Measurements from ENCODE around the gene PVALB.

Gene PVALB

DNA sequence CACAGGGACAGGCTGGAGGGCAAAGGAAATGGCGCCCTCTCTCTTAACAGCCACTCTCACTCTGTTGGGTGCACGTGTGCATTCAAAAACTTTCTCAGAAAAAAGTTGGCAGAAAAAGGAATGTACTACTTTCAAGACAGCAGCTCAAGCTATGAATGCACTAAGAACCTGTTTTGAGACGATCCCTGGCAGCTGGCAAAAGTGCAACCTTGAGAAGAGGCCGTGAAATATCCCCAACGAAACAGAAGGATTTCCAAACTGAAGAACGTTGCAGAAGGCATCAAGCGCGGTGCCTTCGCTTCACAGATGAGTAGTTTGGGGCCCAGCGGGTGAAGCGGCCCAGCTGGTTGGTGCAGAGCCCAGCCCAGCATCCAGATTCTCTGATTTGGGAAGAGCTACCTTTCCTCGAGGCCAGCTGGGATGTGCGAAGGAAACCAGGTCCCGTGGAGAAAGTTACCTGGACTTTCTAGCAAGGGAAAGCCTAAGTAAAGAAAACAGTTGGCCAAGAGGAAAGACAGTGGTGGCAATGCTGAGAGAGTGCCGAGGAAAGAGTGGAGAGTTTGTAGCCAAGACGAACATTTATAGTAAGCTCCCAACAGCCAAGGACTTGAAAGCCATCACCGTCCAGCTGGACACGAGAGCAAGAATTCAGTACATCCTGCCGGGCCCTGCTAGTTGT, 57.2 kb downstream of the PVALB start:
- TF ChIP-seq TCF12 (IDR thresholded peaks at IDR 0.05; ENCODE audit: low read depth) (no peak), YY1 (IDR thresholded peaks at IDR 0.05; ENCODE audit: low read depth) (no peak), RAD21 (IDR thresholded peaks at IDR 0.05; ENCODE audit: low read depth) (no peak), ZBTB7A (IDR thresholded peaks at IDR 0.05; ENCODE audit: low read depth) (no peak), NFIC (IDR thresholded peaks at IDR 0.05) (no peak), EP300 (IDR thresholded peaks at IDR 0.05; ENCODE audit: borderline replicate concordance) (no peak), FOXM1 (IDR thresholded peaks at IDR 0.05; ENCODE audit: borderline replicate concordance, low read depth) (no peak), CREB1 (IDR thresholded peaks at IDR 0.05; ENCODE audit: low read depth) (no peak), TEAD4 (IDR thresholded peaks at IDR 0.05) (no peak)
- TF ChIP-seq, protein P1, sequence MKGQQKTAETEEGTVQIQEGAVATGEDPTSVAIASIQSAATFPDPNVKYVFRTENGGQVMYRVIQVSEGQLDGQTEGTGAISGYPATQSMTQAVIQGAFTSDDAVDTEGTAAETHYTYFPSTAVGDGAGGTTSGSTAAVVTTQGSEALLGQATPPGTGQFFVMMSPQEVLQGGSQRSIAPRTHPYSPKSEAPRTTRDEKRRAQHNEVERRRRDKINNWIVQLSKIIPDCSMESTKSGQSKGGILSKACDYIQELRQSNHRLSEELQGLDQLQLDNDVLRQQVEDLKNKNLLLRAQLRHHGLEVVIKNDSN (IDR thresholded peaks at IDR 0.05): no peak
- TF ChIP-seq, protein P2, sequence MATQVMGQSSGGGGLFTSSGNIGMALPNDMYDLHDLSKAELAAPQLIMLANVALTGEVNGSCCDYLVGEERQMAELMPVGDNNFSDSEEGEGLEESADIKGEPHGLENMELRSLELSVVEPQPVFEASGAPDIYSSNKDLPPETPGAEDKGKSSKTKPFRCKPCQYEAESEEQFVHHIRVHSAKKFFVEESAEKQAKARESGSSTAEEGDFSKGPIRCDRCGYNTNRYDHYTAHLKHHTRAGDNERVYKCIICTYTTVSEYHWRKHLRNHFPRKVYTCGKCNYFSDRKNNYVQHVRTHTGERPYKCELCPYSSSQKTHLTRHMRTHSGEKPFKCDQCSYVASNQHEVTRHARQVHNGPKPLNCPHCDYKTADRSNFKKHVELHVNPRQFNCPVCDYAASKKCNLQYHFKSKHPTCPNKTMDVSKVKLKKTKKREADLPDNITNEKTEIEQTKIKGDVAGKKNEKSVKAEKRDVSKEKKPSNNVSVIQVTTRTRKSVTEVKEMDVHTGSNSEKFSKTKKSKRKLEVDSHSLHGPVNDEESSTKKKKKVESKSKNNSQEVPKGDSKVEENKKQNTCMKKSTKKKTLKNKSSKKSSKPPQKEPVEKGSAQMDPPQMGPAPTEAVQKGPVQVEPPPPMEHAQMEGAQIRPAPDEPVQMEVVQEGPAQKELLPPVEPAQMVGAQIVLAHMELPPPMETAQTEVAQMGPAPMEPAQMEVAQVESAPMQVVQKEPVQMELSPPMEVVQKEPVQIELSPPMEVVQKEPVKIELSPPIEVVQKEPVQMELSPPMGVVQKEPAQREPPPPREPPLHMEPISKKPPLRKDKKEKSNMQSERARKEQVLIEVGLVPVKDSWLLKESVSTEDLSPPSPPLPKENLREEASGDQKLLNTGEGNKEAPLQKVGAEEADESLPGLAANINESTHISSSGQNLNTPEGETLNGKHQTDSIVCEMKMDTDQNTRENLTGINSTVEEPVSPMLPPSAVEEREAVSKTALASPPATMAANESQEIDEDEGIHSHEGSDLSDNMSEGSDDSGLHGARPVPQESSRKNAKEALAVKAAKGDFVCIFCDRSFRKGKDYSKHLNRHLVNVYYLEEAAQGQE (IDR thresholded peaks at IDR 0.05; ENCODE audit: low read depth): no peak
- TF ChIP-seq, protein P3, sequence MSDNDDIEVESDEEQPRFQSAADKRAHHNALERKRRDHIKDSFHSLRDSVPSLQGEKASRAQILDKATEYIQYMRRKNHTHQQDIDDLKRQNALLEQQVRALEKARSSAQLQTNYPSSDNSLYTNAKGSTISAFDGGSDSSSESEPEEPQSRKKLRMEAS (IDR thresholded peaks at IDR 0.05): no peak

DNA sequence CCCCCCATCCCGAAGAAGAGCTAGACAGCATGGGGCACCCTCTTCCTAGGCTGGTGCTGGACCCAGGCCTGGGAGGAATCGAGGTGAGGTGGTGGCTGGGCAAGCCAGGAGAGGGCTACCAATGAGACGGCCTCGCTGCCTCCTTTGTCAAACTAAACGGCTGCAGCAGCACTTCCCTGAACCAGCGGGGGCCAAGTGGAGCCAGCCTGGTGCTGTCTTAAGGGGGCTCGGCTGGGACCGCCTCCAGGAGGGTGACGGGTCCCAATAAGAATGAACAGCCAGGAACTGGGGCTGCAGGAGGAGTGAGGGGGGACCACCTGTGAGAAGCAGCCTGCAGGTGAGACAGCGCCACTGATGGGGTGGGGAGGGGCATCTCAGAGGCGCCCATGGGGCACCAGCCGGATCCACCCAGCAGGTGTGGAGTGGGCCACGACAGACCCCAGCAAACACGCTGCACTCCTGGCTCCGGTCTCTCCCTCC, 58.0 kb downstream of the PVALB start:
- TF ChIP-seq EGR1 (IDR thresholded peaks at IDR 0.05): no peak
- TF ChIP-seq TEAD4 (IDR thresholded peaks at IDR 0.05): no peak
- TF ChIP-seq FOXM1 (IDR thresholded peaks at IDR 0.05; ENCODE audit: borderline replicate concordance, low read depth): no peak
- TF ChIP-seq NFIC (IDR thresholded peaks at IDR 0.05): no peak
- no peak for TF ChIP-seq TAF1 (IDR thresholded peaks at IDR 0.05; ENCODE audit: low read depth)
- TF ChIP-seq CREB1 (IDR thresholded peaks at IDR 0.05; ENCODE audit: low read depth): no peak
- no peak for TF ChIP-seq TCF12 (IDR thresholded peaks at IDR 0.05; ENCODE audit: low read depth)
- TF ChIP-seq RAD21 (IDR thresholded peaks at IDR 0.05; ENCODE audit: low read depth): no peak
- TF ChIP-seq EP300 (IDR thresholded peaks at IDR 0.05; ENCODE audit: borderline replicate concordance): no peak
- no peak for TF ChIP-seq ZBTB7A (IDR thresholded peaks at IDR 0.05; ENCODE audit: low read depth)
- TF ChIP-seq CEBPB (IDR thresholded peaks at IDR 0.05): no peak
- TF ChIP-seq YY1 (IDR thresholded peaks at IDR 0.05; ENCODE audit: low read depth): no peak
- TF ChIP-seq, protein P1 (IDR thresholded peaks at IDR 0.05): no peak
- TF ChIP-seq, protein P2 (IDR thresholded peaks at IDR 0.05; ENCODE audit: low read depth): no peak
- TF ChIP-seq, protein P3 (IDR thresholded peaks at IDR 0.05): no peak

DNA sequence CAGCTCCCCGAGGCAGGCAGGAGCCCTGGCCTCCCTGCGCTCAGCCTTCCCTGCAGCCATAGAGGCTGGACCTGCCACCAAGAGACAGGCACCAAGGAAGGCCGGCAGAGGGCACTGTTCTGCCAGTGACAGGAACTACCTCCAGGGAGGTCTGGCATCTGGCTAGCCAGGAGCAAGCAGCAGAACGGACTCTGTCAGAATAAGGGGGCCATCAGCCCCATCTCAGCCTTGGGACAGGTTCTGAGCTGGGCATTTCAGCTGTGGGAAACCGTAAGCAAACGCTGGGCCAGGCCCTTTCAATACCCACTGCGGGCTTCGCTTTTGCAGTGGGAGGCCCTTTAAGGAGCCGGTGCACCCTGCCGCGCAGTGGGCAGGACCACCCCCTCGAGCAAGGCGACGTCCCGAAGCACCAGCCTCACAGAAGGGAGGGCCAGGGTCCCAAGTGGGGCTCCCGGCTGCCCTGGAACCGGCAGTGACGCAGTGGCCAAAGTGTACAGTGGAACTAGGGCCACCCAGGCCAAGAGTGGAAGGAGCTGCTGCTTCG, 59.1 kb downstream of the PVALB start:
- no peak for TF ChIP-seq TCF12 (IDR thresholded peaks at IDR 0.05; ENCODE audit: low read depth)
- TF ChIP-seq, protein P2 (IDR thresholded peaks at IDR 0.05; ENCODE audit: low read depth): 0 out of 2 replicates have a peak, but pooled peaks have one; percentile 31
- TF ChIP-seq RAD21 (IDR thresholded peaks at IDR 0.05; ENCODE audit: low read depth): peak; percentile 65

Data from Ishikawa (cell line).